Trophoblast cell (in vitro differentiated cells and primary cell): ENCODE results near the gene AZGP1.
A peak's percentile ranks its signal among the peaks of the same experiment; 100 is the strongest.
"Not testable (repeated sequence)": the region's sequence is repeated elsewhere in the genome, so short reads cannot be mapped to it uniquely, and the experiment has no call there.

Source experiments
- DNase-seq, 2 donors: peaks; one replicate each; pipeline ENCODE4 v3.0.0-alpha.2; 2016
- H2AFZ ChIP-seq: 2 replicates; pipeline ENCODE4 v1.6.1; 2013; ENCODE audit warnings: low read length, moderate library complexity, mild to moderate bottlenecking; ENCODE audit not compliant: insufficient read depth, poor library complexity
- H2AK5ac ChIP-seq: 2 replicates; pipeline ENCODE4 v1.6.1; 2013; ENCODE audit warnings: mild to moderate bottlenecking, low read length
- H2BK120ac ChIP-seq: 2 replicates; pipeline ENCODE4 v1.6.1; 2013; ENCODE audit warnings: low read length, mild to moderate bottlenecking, moderate library complexity; ENCODE audit not compliant: insufficient read depth, poor library complexity
- H2BK12ac ChIP-seq: 2 replicates; pipeline ENCODE4 v1.6.1; 2013; ENCODE audit warnings: mild to moderate bottlenecking, low read length, moderate library complexity
- H2BK5ac ChIP-seq: 2 replicates; pipeline ENCODE4 v1.6.1; 2013; ENCODE audit warnings: low read length, low read depth, moderate library complexity, mild to moderate bottlenecking; ENCODE audit not compliant: poor library complexity
- H3K14ac ChIP-seq: 2 replicates; pipeline ENCODE4 v1.6.1; 2013; ENCODE audit warnings: mild to moderate bottlenecking, low read length
- H3K18ac ChIP-seq: 2 replicates; pipeline ENCODE4 v1.6.1; 2013; ENCODE audit warnings: mild to moderate bottlenecking, low read length
- H3K23ac ChIP-seq: 2 replicates; pipeline ENCODE4 v1.6.1; 2013; ENCODE audit warnings: low read length
- H3K27ac ChIP-seq: 2 replicates; pipeline ENCODE4 v1.5.1; 2013; ENCODE audit warnings: low read depth, mild to moderate bottlenecking, inconsistent platforms, low read length, moderate library complexity
- H3K27me3 ChIP-seq: 2 replicates; pipeline ENCODE4 v1.6.1; 2013; ENCODE audit warnings: inconsistent platforms, mild to moderate bottlenecking, low read length, moderate library complexity; ENCODE audit not compliant: insufficient read depth
- H3K36me3 ChIP-seq, 2 experiments: 1 replicate in 1 of 2; 2 replicates in 1 of 2; pipeline ENCODE4 v1.6.1; 2013; ENCODE audit warnings: low read length in 2 of 2, mild to moderate bottlenecking in 2 of 2, moderate library complexity in 1 of 2; ENCODE audit not compliant: insufficient read depth in 2 of 2, control insufficient read depth in 1 of 2
- H3K4ac ChIP-seq: 2 replicates; pipeline ENCODE4 v1.6.1; 2013; ENCODE audit warnings: low read depth, mild to moderate bottlenecking, low read length, moderate library complexity
- H3K4me1 ChIP-seq, 2 experiments: 1 replicate in 1 of 2; 2 replicates in 1 of 2; pipeline ENCODE4 v1.6.1; 2013; ENCODE audit warnings: low read length in 2 of 2, mild to moderate bottlenecking in 2 of 2, moderate library complexity in 1 of 2; ENCODE audit not compliant: insufficient read depth in 2 of 2, control insufficient read depth in 1 of 2
- H3K4me2 ChIP-seq: 2 replicates; pipeline ENCODE4 v1.6.1; 2013; ENCODE audit warnings: inconsistent platforms, mild to moderate bottlenecking, low read length, moderate library complexity
- H3K4me3 ChIP-seq: 2 replicates; pipeline ENCODE4 v1.5.1; 2013; ENCODE audit warnings: mild to moderate bottlenecking, low read depth, low read length, inconsistent platforms
- H3K79me1 ChIP-seq: one replicate; pipeline ENCODE4 v1.6.1; 2013; ENCODE audit warnings: low read length
- H3K79me2 ChIP-seq: 2 replicates; pipeline ENCODE4 v1.6.1; 2013; ENCODE audit warnings: low read length, mild to moderate bottlenecking; ENCODE audit not compliant: control insufficient read depth, insufficient read depth, poor library complexity
- H3K9ac ChIP-seq: 2 replicates; pipeline ENCODE4 v1.6.1; 2013; ENCODE audit warnings: mild to moderate bottlenecking, low read length
- H3K9me3 ChIP-seq: 2 replicates; pipeline ENCODE4 v1.6.1; 2013; ENCODE audit warnings: low read depth, mild to moderate bottlenecking, control low read depth, inconsistent platforms, low read length; ENCODE audit not compliant: insufficient read depth
- H4K12ac ChIP-seq: 2 replicates; pipeline ENCODE4 v1.6.1; 2013; ENCODE audit warnings: low read depth, mild to moderate bottlenecking, low read length, moderate library complexity
- H4K8ac ChIP-seq: 2 replicates; pipeline ENCODE4 v1.6.1; 2013; ENCODE audit warnings: low read depth, mild to moderate bottlenecking, low read length, moderate library complexity
- H4K91ac ChIP-seq: one replicate; pipeline ENCODE4 v1.6.1; 2013; ENCODE audit warnings: low read depth, mild to moderate bottlenecking, low read length, moderate library complexity
- WGBS: extraction: QIAGEN DNeasy Blood & Tissue Kit; methylation state at CpG from one replicate; pipeline ENCODE4 v1.1.7; 2013; ENCODE audit warnings: missing lambda C conversion rate; ENCODE audit not compliant: insufficient read length, insufficient coverage; ENCODE audit errors: extremely low coverage; 5-methylcytosine and 5-hydroxymethylcytosine counted together

AZGP1 gene

GRCh38 chr7:99990460-99990852 is 14.6 kb upstream of the AZGP1 start:
- WGBS = no CpG with 5 or more reads among the region's 14 CpGs
- H2AFZ ChIP-seq = no peak overlapping the region
- no peak overlapping the region for H4K12ac ChIP-seq
- H3K4ac ChIP-seq = no peak overlapping the region
- no peak overlapping the region for H3K18ac ChIP-seq
- H3K79me1 ChIP-seq = no peaks in the 10 kb centered on the region
- H2BK5ac ChIP-seq = no peak overlapping the region
- no peaks in the 10 kb centered on the region for H3K27me3 ChIP-seq
- no peaks in the 10 kb centered on the region for H3K4me1 ChIP-seq
- no peak overlapping the region for H2BK120ac ChIP-seq
- H2BK12ac ChIP-seq = no peak overlapping the region
- H4K91ac ChIP-seq = no peak overlapping the region
- no peak overlapping the region for H2AK5ac ChIP-seq
- no peak overlapping the region for H3K23ac ChIP-seq
- no peak overlapping the region for H3K27ac ChIP-seq
- DNase-seq = no peak
- H4K8ac ChIP-seq = no peak overlapping the region
- no peaks in the 10 kb centered on the region for H3K79me2 ChIP-seq
- H3K9me3 ChIP-seq = no peaks in the 10 kb centered on the region
- H3K14ac ChIP-seq = no peak overlapping the region
- H3K9ac ChIP-seq = no peak overlapping the region
- peak overlapping the region; percentile 57 for H3K4me2 ChIP-seq
- H3K4me3 ChIP-seq = no peak overlapping the region
- H3K36me3 ChIP-seq = no peaks in the 10 kb centered on the region

GRCh38 chr7:99987846-99988245 is 12.0 kb upstream of the AZGP1 start:
- no peak overlapping the region for H2BK5ac ChIP-seq
- no peak overlapping the region for H4K8ac ChIP-seq
- H3K4me2 ChIP-seq = no peak overlapping the region
- WGBS = no CpG with 5 or more reads among the region's 5 CpGs
- H3K9ac ChIP-seq = no peak overlapping the region
- H3K79me2 ChIP-seq = no peaks in the 10 kb centered on the region
- H2AFZ ChIP-seq = no peak overlapping the region
- no peak overlapping the region for H3K4ac ChIP-seq
- H2BK12ac ChIP-seq = no peak overlapping the region
- no peaks in the 10 kb centered on the region for H3K27me3 ChIP-seq
- H3K9me3 ChIP-seq = no peaks in the 10 kb centered on the region
- H3K14ac ChIP-seq = no peak overlapping the region
- H3K36me3 ChIP-seq = no peaks in the 10 kb centered on the region
- H3K18ac ChIP-seq = no peak overlapping the region
- no peak overlapping the region for H4K91ac ChIP-seq
- H3K23ac ChIP-seq = no peak overlapping the region
- H4K12ac ChIP-seq = no peak overlapping the region
- no peaks in the 10 kb centered on the region for H3K79me1 ChIP-seq
- no peaks in the 10 kb centered on the region for H3K4me1 ChIP-seq
- no peak overlapping the region for H2BK120ac ChIP-seq
- no peak overlapping the region for H3K27ac ChIP-seq
- no peak for DNase-seq
- H2AK5ac ChIP-seq = no peak overlapping the region
- no peak overlapping the region for H3K4me3 ChIP-seq

- H3K4me2 ChIP-seq, H2AK5ac ChIP-seq, H3K9ac ChIP-seq, DNase-seq, H4K91ac ChIP-seq, H4K12ac ChIP-seq, H3K4me1 ChIP-seq, H3K23ac ChIP-seq, H3K79me1 ChIP-seq, H2BK120ac ChIP-seq, H3K4ac ChIP-seq, H4K8ac ChIP-seq, H2BK5ac ChIP-seq, H3K27ac ChIP-seq, H2AFZ ChIP-seq, H3K27me3 ChIP-seq, H3K4me3 ChIP-seq, H3K36me3 ChIP-seq, H3K79me2 ChIP-seq, H3K14ac ChIP-seq, H3K18ac ChIP-seq, H3K9me3 ChIP-seq, H2BK12ac ChIP-seq: not testable (repeated sequence)
- WGBS = no CpG with 5 or more reads among the region's 14 CpGs
Observed at GRCh38 chr7:99987306-99987705, 11.5 kb upstream of the AZGP1 start.

- no peak for DNase-seq
- Histone ChIP-seq H3K4me3 (no peak overlapping the region), H3K36me3 (no peaks in the 10 kb centered on the region), H3K14ac (no peak overlapping the region), H3K9ac (no peak overlapping the region), H3K79me1 (no peaks in the 10 kb centered on the region), H2BK120ac (no peak overlapping the region), H3K79me2 (no peaks in the 10 kb centered on the region), H3K4ac (no peak overlapping the region), H4K8ac (no peak overlapping the region), H3K4me2 (no peak overlapping the region), H4K12ac (no peak overlapping the region), H3K9me3 (no peaks in the 10 kb centered on the region), H4K91ac (no peak overlapping the region), H3K27me3 (no peaks in the 10 kb centered on the region), H3K4me1 (no peaks in the 10 kb centered on the region), H2AFZ (no peak overlapping the region), H3K18ac (no peak overlapping the region), H3K23ac (no peak overlapping the region), H3K27ac (no peak overlapping the region), H2AK5ac (no peak overlapping the region), H2BK12ac (no peak overlapping the region), H2BK5ac (no peak overlapping the region)
- no CpG with 5 or more reads among the region's 2 CpGs for WGBS
Observed at GRCh38 chr7:99984593-99984992, 8.8 kb upstream of the AZGP1 start.
